Fibroblast of the aortic adventitia (primary cell): ENCODE data around the gene L3MBTL4. TPM values are rescaled to one million over a fixed set of nuclear protein-coding genes. Genes with fewer than 3 reads are reported as not detected.

Experiments
- DNase-seq: peaks from one replicate; pipeline ENCODE4 v3.0.0-alpha.2; 2010; ENCODE audit warnings: low read depth
- H3K4me3 ChIP-seq: 2 replicates; pipeline ENCODE4 v1.5.1; 2011; ENCODE audit warnings: low read depth, mild to moderate bottlenecking, control low read depth, low read length, moderate library complexity
- small RNA-seq: library from RNA; depleted of rRNA; stranded (forward); fragments of <200 nt; gene quantifications from one replicate; pipeline ENCODE3, GENCODE V24; 2012
- total RNA-seq: library from RNA; depleted of rRNA; stranded (reverse); fragments of >200 nt; gene quantifications from 2 replicates; pipeline ENCODE4 v1.2.3, GENCODE V29; 2012; ENCODE audit warnings: low replicate concordance
- TF ChIP-seq, protein P1 (sequence below): IDR thresholded peaks from 2 replicates; pipeline ENCODE4 v1.5.1; 2011; ENCODE audit warnings: mild to moderate bottlenecking, low read length, control low read depth, inconsistent platforms; ENCODE audit not compliant: insufficient read depth

L3MBTL4 gene
- total RNA-seq, 1 donor: not detected

DNA sequence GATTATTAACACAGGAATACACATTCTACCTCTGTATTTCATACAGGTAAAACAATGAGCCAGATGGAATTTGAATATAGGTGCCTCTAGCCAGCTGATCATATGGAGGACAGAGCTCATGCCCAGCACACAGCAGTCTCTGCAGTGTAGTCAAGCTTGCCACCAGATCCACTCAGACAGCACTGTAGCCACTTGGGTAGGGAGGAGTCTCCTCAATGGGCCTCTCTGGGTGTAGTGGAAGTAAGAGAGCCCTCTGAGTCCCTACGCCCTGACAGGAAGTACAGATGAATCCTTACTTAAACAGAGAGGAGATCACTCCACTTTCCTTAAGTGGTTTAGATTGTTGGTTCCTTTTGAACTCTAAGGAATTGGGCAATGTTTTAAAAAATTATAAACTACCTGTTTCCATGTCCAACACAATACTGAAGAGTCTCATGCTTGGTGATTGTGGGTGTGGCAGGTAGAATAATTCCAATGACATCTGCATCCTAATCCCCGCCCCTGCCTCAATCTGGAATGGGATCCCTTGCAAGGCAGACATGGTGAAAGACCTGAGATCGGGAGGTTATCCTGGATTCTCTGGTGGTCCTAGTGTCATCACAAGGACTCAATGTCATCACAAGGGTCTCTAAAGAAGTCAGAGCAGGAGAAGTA lies 496.4 kb downstream of the L3MBTL4 start:
- no peak for DNase-seq
- no peak overlapping the region for H3K4me3 ChIP-seq
- TF ChIP-seq, protein P1, sequence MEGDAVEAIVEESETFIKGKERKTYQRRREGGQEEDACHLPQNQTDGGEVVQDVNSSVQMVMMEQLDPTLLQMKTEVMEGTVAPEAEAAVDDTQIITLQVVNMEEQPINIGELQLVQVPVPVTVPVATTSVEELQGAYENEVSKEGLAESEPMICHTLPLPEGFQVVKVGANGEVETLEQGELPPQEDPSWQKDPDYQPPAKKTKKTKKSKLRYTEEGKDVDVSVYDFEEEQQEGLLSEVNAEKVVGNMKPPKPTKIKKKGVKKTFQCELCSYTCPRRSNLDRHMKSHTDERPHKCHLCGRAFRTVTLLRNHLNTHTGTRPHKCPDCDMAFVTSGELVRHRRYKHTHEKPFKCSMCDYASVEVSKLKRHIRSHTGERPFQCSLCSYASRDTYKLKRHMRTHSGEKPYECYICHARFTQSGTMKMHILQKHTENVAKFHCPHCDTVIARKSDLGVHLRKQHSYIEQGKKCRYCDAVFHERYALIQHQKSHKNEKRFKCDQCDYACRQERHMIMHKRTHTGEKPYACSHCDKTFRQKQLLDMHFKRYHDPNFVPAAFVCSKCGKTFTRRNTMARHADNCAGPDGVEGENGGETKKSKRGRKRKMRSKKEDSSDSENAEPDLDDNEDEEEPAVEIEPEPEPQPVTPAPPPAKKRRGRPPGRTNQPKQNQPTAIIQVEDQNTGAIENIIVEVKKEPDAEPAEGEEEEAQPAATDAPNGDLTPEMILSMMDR: no peak

- TF ChIP-seq, protein P1: no peak
- no peak for DNase-seq
- no peak overlapping the region for H3K4me3 ChIP-seq
These were observed 499.8 kb downstream of the L3MBTL4 start for GRCh38 chr18:5914951-5915350.

DNA sequence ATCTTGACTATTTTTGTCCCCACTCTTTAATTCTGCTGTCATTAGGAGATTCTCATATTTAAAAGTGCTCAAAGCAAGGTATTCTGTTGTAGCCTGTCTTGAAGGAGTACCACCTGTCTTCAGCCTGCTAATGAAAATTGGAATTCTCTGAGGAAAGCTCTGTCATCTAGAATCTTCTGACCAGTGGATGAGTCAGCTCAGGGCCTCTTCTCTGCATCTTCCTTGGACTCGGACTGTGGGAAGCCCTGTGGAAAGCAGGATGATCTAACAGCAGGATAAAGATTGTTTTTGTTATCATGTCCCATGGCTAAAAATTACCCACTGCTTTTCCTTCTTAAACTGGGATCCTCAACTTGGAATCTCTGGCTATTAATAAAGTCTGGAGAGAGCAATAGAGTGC lies 500.7 kb downstream of the L3MBTL4 start:
- no peak overlapping the region for H3K4me3 ChIP-seq
- no peak for DNase-seq
- TF ChIP-seq, protein P1: no peak

- TF ChIP-seq, protein P1: no peak
- H3K4me3 ChIP-seq: no peak overlapping the region
- DNase-seq: no peak
These were observed 502.1 kb downstream of the L3MBTL4 start for GRCh38 chr18:5912566-5912965.

GRCh38 chr18:5909125-5909524 lies 505.6 kb downstream of the L3MBTL4 start:
- DNase-seq: peak; percentile 57
- TF ChIP-seq, protein P1: no peak
- H3K4me3 ChIP-seq: no peak overlapping the region

Small RNA genes lying within 50 kb of the gene (small RNA-seq; reads per million reads assigned to genes)
- not detected for gene RNU5F-3P
- not detected for gene RNU6-349P
